ENCODE measurements around the gene CREM.

The CREM gene

GRCh38 chr10:35161906-35162305 lies 35.3 kb downstream of the CREM start:
- DNase-seq (ENCODE audit: insufficient read length, low spot score), result no peak
- TF ChIP-seq POU2F2 (IDR thresholded peaks at IDR 0.05; ENCODE audit: low read depth, low read length), result no peak
- no peak for TF ChIP-seq PAX5 (IDR thresholded peaks at IDR 0.05; ENCODE audit: insufficient read depth, low read length, severe bottlenecking)
- TF ChIP-seq POLR2AphosphoS5 (IDR thresholded peaks at IDR 0.05; ENCODE audit: low read depth, low read length), result no peak
- TF ChIP-seq POLR2A (IDR thresholded peaks at IDR 0.05; ENCODE audit: low read depth, low read length), result no peak
- TF ChIP-seq TAF1 (IDR thresholded peaks at IDR 0.05; ENCODE audit: low read depth, low read length), result no peak
- no peak for TF ChIP-seq SPI1 (IDR thresholded peaks at IDR 0.05; ENCODE audit: low read depth, low read length)
- FAIRE-seq, result no peak

- FAIRE-seq (peak; percentile 40), DNase-seq (ENCODE audit: insufficient read length, low spot score) (no peak)
- TF ChIP-seq POLR2A (IDR thresholded peaks at IDR 0.05; ENCODE audit: low read depth, low read length) (no peak), POU2F2 (IDR thresholded peaks at IDR 0.05; ENCODE audit: low read depth, low read length) (no peak), SPI1 (IDR thresholded peaks at IDR 0.05; ENCODE audit: low read depth, low read length) (peak; percentile 38; the same call in 1 of the 2 replicates)
Measured at GRCh38 chr10:35165136-35165535, 38.5 kb downstream of the CREM start.

GRCh38 chr10:35165811-35166210 lies 39.2 kb downstream of the CREM start:
- TF ChIP-seq TAF1 (IDR thresholded peaks at IDR 0.05; ENCODE audit: low read depth, low read length) (no peak), POLR2AphosphoS5 (IDR thresholded peaks at IDR 0.05; ENCODE audit: low read depth, low read length) (no peak), SPI1 (IDR thresholded peaks at IDR 0.05; ENCODE audit: low read depth, low read length) (no peak), POU2F2 (IDR thresholded peaks at IDR 0.05; ENCODE audit: low read depth, low read length) (no peak), POLR2A (IDR thresholded peaks at IDR 0.05; ENCODE audit: low read depth, low read length) (no peak), PAX5 (IDR thresholded peaks at IDR 0.05; ENCODE audit: insufficient read depth, low read length, severe bottlenecking) (no peak)
- FAIRE-seq, result no peak
- DNase-seq (ENCODE audit: insufficient read length, low spot score), result no peak

- DNase-seq (ENCODE audit: insufficient read length, low spot score), result no peak
- TF ChIP-seq POLR2A (IDR thresholded peaks at IDR 0.05; ENCODE audit: low read depth, low read length) (no peak), SPI1 (IDR thresholded peaks at IDR 0.05; ENCODE audit: low read depth, low read length) (no peak), PAX5 (IDR thresholded peaks at IDR 0.05; ENCODE audit: insufficient read depth, low read length, severe bottlenecking) (no peak), POU2F2 (IDR thresholded peaks at IDR 0.05; ENCODE audit: low read depth, low read length) (no peak), TAF1 (IDR thresholded peaks at IDR 0.05; ENCODE audit: low read depth, low read length) (no peak), POLR2AphosphoS5 (IDR thresholded peaks at IDR 0.05; ENCODE audit: low read depth, low read length) (no peak)
- FAIRE-seq, result no peak
Measured at GRCh38 chr10:35166607-35167006, 40.0 kb downstream of the CREM start.

GRCh38 chr10:35167342-35167741 lies 40.7 kb downstream of the CREM start:
- no peak for DNase-seq (ENCODE audit: insufficient read length, low spot score)
- FAIRE-seq, result peak; percentile 63
- TF ChIP-seq POU2F2 (IDR thresholded peaks at IDR 0.05; ENCODE audit: low read depth, low read length), result no peak
- TF ChIP-seq POLR2AphosphoS5 (IDR thresholded peaks at IDR 0.05; ENCODE audit: low read depth, low read length), result no peak
- TF ChIP-seq SPI1 (IDR thresholded peaks at IDR 0.05; ENCODE audit: low read depth, low read length), result no peak
- no peak for TF ChIP-seq POLR2A (IDR thresholded peaks at IDR 0.05; ENCODE audit: low read depth, low read length)
- no peak for TF ChIP-seq PAX5 (IDR thresholded peaks at IDR 0.05; ENCODE audit: insufficient read depth, low read length, severe bottlenecking)
- TF ChIP-seq TAF1 (IDR thresholded peaks at IDR 0.05; ENCODE audit: low read depth, low read length), result no peak

GRCh38 chr10:35172146-35172545 lies 45.5 kb downstream of the CREM start:
- DNase-seq (ENCODE audit: insufficient read length, low spot score) (no peak), FAIRE-seq (no peak)
- no peak for TF ChIP-seq POU2F2 (IDR thresholded peaks at IDR 0.05; ENCODE audit: low read depth, low read length)
- no peak for TF ChIP-seq TAF1 (IDR thresholded peaks at IDR 0.05; ENCODE audit: low read depth, low read length)
- TF ChIP-seq POLR2AphosphoS5 (IDR thresholded peaks at IDR 0.05; ENCODE audit: low read depth, low read length), result no peak
- TF ChIP-seq PAX5 (IDR thresholded peaks at IDR 0.05; ENCODE audit: insufficient read depth, low read length, severe bottlenecking), result no peak
- TF ChIP-seq POLR2A (IDR thresholded peaks at IDR 0.05; ENCODE audit: low read depth, low read length), result no peak
- TF ChIP-seq SPI1 (IDR thresholded peaks at IDR 0.05; ENCODE audit: low read depth, low read length), result no peak

- FAIRE-seq (no peak), DNase-seq (ENCODE audit: insufficient read length, low spot score) (no peak)
- TF ChIP-seq POLR2A (IDR thresholded peaks at IDR 0.05; ENCODE audit: low read depth, low read length) (no peak), TAF1 (IDR thresholded peaks at IDR 0.05; ENCODE audit: low read depth, low read length) (no peak), POU2F2 (IDR thresholded peaks at IDR 0.05; ENCODE audit: low read depth, low read length) (no peak), SPI1 (IDR thresholded peaks at IDR 0.05; ENCODE audit: low read depth, low read length) (no peak), POLR2AphosphoS5 (IDR thresholded peaks at IDR 0.05; ENCODE audit: low read depth, low read length) (no peak), PAX5 (IDR thresholded peaks at IDR 0.05; ENCODE audit: insufficient read depth, low read length, severe bottlenecking) (no peak)
Measured at GRCh38 chr10:35172574-35172973, 45.9 kb downstream of the CREM start.

- DNase-seq (ENCODE audit: insufficient read length, low spot score) (no peak), FAIRE-seq (no peak)
- TF ChIP-seq POLR2AphosphoS5 (IDR thresholded peaks at IDR 0.05; ENCODE audit: low read depth, low read length) (no peak), TAF1 (IDR thresholded peaks at IDR 0.05; ENCODE audit: low read depth, low read length) (no peak), PAX5 (IDR thresholded peaks at IDR 0.05; ENCODE audit: insufficient read depth, low read length, severe bottlenecking) (no peak), SPI1 (IDR thresholded peaks at IDR 0.05; ENCODE audit: low read depth, low read length) (no peak), POU2F2 (IDR thresholded peaks at IDR 0.05; ENCODE audit: low read depth, low read length) (no peak), POLR2A (IDR thresholded peaks at IDR 0.05; ENCODE audit: low read depth, low read length) (no peak)
Measured at GRCh38 chr10:35178331-35178730, 51.7 kb downstream of the CREM start.

GRCh38 chr10:35182631-35183510 lies 56.2 kb downstream of the CREM start:
- no peak for TF ChIP-seq PAX5 (IDR thresholded peaks at IDR 0.05; ENCODE audit: insufficient read depth, low read length, severe bottlenecking)
- no peak for TF ChIP-seq TAF1 (IDR thresholded peaks at IDR 0.05; ENCODE audit: low read depth, low read length)
- no peak for TF ChIP-seq POLR2A (IDR thresholded peaks at IDR 0.05; ENCODE audit: low read depth, low read length)
- TF ChIP-seq SPI1 (IDR thresholded peaks at IDR 0.05; ENCODE audit: low read depth, low read length), result no peak
- DNase-seq (ENCODE audit: insufficient read length, low spot score) (no peak), FAIRE-seq (no peak)

All from GM12891 (cell line).